Measurements from ENCODE around the gene ZNF90. TPM values are rescaled to one million over a fixed set of nuclear protein-coding genes. Genes with fewer than 3 reads are reported as not detected.

The ZNF90 gene
- total and polyA plus RNA-seq, 2 of the 4 experiments (the other 2 are of a cell fraction): 0.36 to 0.38 TPM

DNA sequence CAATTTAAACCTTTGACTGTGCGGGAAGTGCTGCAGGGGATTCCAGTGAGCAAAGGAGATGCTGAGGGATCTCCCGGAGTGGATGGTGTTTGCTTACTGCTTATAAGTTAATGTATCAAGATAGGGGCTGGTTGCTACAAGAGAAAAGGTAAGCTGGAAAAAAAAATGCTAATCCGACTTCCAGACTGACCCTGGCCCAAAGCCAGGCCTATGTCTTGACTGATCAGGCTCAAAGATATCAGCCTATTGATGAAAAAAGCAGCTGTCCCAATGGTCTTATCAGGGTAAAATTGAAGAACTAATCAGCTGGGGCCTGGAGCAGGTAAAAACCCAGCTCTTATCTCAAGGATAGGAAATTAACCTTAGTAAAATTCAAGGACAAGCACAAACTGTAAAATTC lies 10.9 kb upstream of the ZNF90 start:
- Histone ChIP-seq H4K20me1 (ENCODE audit: insufficient read depth, low read length) (no peaks in the 10 kb centered on the region), H3K4ac (ENCODE audit: low read depth, low read length) (no peak overlapping the region), H3K14ac (replicated peaks; ENCODE audit: low read depth, low read length) (no peak overlapping the region), H2BK120ac (ENCODE audit: low read depth, low read length) (no peak overlapping the region), H3K27me3 (ENCODE audit: control insufficient read depth, insufficient read depth, low read length) (no peaks in the 10 kb centered on the region), H2BK5ac (ENCODE audit: low read depth, low read length, poor library complexity, severe bottlenecking) (no peak overlapping the region), H3K4me3 (ENCODE audit: insufficient read depth, low read depth, low read length) (no peak overlapping the region), H2BK20ac (ENCODE audit: low read depth, low read length) (no peak overlapping the region), H3K9me3 (ENCODE audit: control insufficient read depth, insufficient read depth, low read length) (peaks cover 5% of the 10 kb centered on the region), H4K8ac (ENCODE audit: low read depth in 2 of 2, low read length in 2 of 2) (no peak overlapping the region), H2AK9ac (replicated peaks; ENCODE audit: low read depth, low read length, poor library complexity) (no peak overlapping the region), H3K23ac (ENCODE audit: low read depth, low read length) (no peak overlapping the region), H2AK5ac (ENCODE audit: low read depth, low read length) (no peak overlapping the region), H3K4me1 (ENCODE audit: control insufficient read depth, insufficient read depth, low read length) (no peaks in the 10 kb centered on the region), H3K9me1 (ENCODE audit: insufficient read depth, low read length) (no peaks in the 10 kb centered on the region), H3K79me1 (ENCODE audit: low read depth in 1 of 2, low read length in 2 of 2) (no peaks in the 10 kb centered on the region), H3K36me3 (ENCODE audit: control insufficient read depth, insufficient read depth, low read length) (no peaks in the 10 kb centered on the region), H4K91ac (ENCODE audit: insufficient read depth, low read depth, low read length) (no peak overlapping the region), H3K4me2 (ENCODE audit: low read depth, low read length) (no peak overlapping the region), H3K27ac (ENCODE audit: insufficient read depth, low read length) (no peak overlapping the region), H2AFZ (replicated peaks; ENCODE audit: low read length, poor library complexity) (no peak overlapping the region), H3K18ac (ENCODE audit: low read depth, low read length) (no peak overlapping the region), H3K56ac (ENCODE audit: extremely low read depth, insufficient read depth, low read length) (no peak overlapping the region), H4K5ac (ENCODE audit: low read depth, low read length) (no peak overlapping the region), H3K9ac (ENCODE audit: low read depth, low read length) (no peak overlapping the region), H2BK15ac (ENCODE audit: low read depth, low read length) (no peak overlapping the region)
- ChIA-PET CTCF (no interaction called here), POLR2A (ENCODE audit: unreplicated experiment) (no interaction called here)
- DNase-seq (no peak), ATAC-seq (ENCODE audit: low read depth) (no peak)
- TF ChIP-seq CHD1 (IDR thresholded peaks at IDR 0.05; ENCODE audit: low read depth, low read length) (no peak), SMC3 (IDR thresholded peaks at IDR 0.05; ENCODE audit: low read depth, low read length) (no peak), RCOR1 (IDR thresholded peaks at IDR 0.05; ENCODE audit: insufficient replicate concordance, low read length) (no peak), MAZ (IDR thresholded peaks at IDR 0.05; ENCODE audit: borderline replicate concordance, low read depth, low read length) (no peak), NFE2L2 (IDR thresholded peaks at IDR 0.05; ENCODE audit: low read depth, low read length) (no peak), MAFK (IDR thresholded peaks at IDR 0.05; ENCODE audit: low read depth, low read length) (no peak), RAD21 (IDR thresholded peaks at IDR 0.05; ENCODE audit: low read length) (no peak), MXI1 (IDR thresholded peaks at IDR 0.05; ENCODE audit: borderline replicate concordance, low read depth, low read length) (no peak), CEBPB (IDR thresholded peaks at IDR 0.05; ENCODE audit: low read depth, low read length) (no peak), RFX5 (IDR thresholded peaks at IDR 0.05; ENCODE audit: low read depth, low read length) (no peak)
- TF ChIP-seq, protein P1, sequence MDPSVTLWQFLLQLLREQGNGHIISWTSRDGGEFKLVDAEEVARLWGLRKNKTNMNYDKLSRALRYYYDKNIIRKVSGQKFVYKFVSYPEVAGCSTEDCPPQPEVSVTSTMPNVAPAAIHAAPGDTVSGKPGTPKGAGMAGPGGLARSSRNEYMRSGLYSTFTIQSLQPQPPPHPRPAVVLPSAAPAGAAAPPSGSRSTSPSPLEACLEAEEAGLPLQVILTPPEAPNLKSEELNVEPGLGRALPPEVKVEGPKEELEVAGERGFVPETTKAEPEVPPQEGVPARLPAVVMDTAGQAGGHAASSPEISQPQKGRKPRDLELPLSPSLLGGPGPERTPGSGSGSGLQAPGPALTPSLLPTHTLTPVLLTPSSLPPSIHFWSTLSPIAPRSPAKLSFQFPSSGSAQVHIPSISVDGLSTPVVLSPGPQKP (IDR thresholded peaks at IDR 0.05; ENCODE audit: borderline replicate concordance, low read depth, low read length): no peak
- dilution Hi-C loops (cut with HindIII; ENCODE audit: low sequenced_read_pairs, unreplicated experiment): no loop called here
- intact Hi-C loops (cut with micrococcal nuclease): no loop called here
- WGBS, 2 experiments (ENCODE audit: extremely low coverage in 2 of 2, insufficient read length in 1 of 2): no CpG with 5 or more reads among the region's 3 CpGs
- no TSS peak for BruUV-seq (replicated peaks)
- in situ Hi-C loops (cut with MboI; ENCODE audit: low sequenced_read_pairs): no loop called here
